Measurements from ENCODE around the gene NUDT16L1. TPM values are rescaled to one million over a fixed set of nuclear protein-coding genes. Genes with fewer than 3 reads are reported as not detected.

NUDT16L1 gene
- total and polyA plus RNA-seq, 4 donors = 30.6 to 61.8 (median 50.3) TPM

DNA sequence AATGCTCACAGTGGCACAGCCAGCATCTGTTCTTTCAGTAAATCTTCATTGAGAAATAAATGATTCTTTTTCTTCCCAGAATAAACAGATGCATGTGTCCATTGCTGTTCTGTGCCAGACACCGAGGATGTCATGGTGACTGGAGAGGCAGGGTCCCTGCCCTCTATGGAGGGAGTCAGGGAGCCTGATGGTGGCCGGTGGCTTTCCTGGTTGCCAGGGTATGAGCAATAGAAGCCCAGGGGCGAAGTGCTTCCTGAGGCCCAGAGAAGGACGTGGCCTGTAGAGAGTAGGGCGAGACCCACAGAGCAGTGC lies 29.9 kb upstream of the NUDT16L1 start:
- 33% methylated on average over 5 of the region's 5 CpGs for WGBS (ENCODE audit: insufficient coverage)

GRCh38 chr16:4663777-4664465 lies 29.4 kb upstream of the NUDT16L1 start:
- Histone ChIP-seq H3K4me3 (ENCODE audit: low read depth, low read length) (no peak overlapping the region), H3K27me3 (ENCODE audit: control insufficient read depth, insufficient read depth, low read length) (no peaks in the 10 kb centered on the region), H3K36me3 (ENCODE audit: control insufficient read depth, insufficient read depth, low read length) (peaks cover 92% of the 10 kb centered on the region), H3K9me3 (ENCODE audit: control insufficient read depth, insufficient read depth, low read length) (no peaks in the 10 kb centered on the region), H3K4me1 (ENCODE audit: control insufficient read depth, insufficient read depth, low read length) (peaks cover 61% of the 10 kb centered on the region), H3K27ac (ENCODE audit: low read depth, low read length) (peak overlapping the region; percentile 57)
- peak; percentile 10 to 78 (median 34) for DNase-seq (ENCODE audit: low read depth in 4 of 6, low spot score in 6 of 6)
- 47% methylated on average over 24 of the region's 25 CpGs for WGBS (ENCODE audit: insufficient coverage)

More for the DNA sequence above, 29.9 kb upstream of the NUDT16L1 start:
- DNase-seq (ENCODE audit: low read depth in 4 of 6, low spot score in 6 of 6) = peak in 4 of 6 donors; percentile 2 to 53 (median 38)
- H3K4me3 ChIP-seq (ENCODE audit: low read depth, low read length) = no peak overlapping the region
- H3K36me3 ChIP-seq (ENCODE audit: control insufficient read depth, insufficient read depth, low read length) = peaks cover 92% of the 10 kb centered on the region
- H3K27ac ChIP-seq (ENCODE audit: low read depth, low read length) = peak overlapping the region; percentile 57
- H3K9me3 ChIP-seq (ENCODE audit: control insufficient read depth, insufficient read depth, low read length) = no peaks in the 10 kb centered on the region
- peaks cover 61% of the 10 kb centered on the region for H3K4me1 ChIP-seq (ENCODE audit: control insufficient read depth, insufficient read depth, low read length)
- H3K27me3 ChIP-seq (ENCODE audit: control insufficient read depth, insufficient read depth, low read length) = no peaks in the 10 kb centered on the region

- Histone ChIP-seq H3K36me3 (ENCODE audit: control insufficient read depth, insufficient read depth, low read length) (peaks cover 88% of the 10 kb centered on the region), H3K27ac (ENCODE audit: low read depth, low read length) (no peak overlapping the region), H3K9me3 (ENCODE audit: control insufficient read depth, insufficient read depth, low read length) (no peaks in the 10 kb centered on the region), H3K4me1 (ENCODE audit: control insufficient read depth, insufficient read depth, low read length) (peaks cover 53% of the 10 kb centered on the region), H3K27me3 (ENCODE audit: control insufficient read depth, insufficient read depth, low read length) (no peaks in the 10 kb centered on the region), H3K4me3 (ENCODE audit: low read depth, low read length) (no peak overlapping the region)
- no peak for DNase-seq (ENCODE audit: low read depth in 4 of 6, low spot score in 6 of 6)
- 82% methylated on average over 23 of the region's 26 CpGs for WGBS (ENCODE audit: insufficient coverage)
Observed at GRCh38 chr16:4664538-4665418, 28.6 kb upstream of the NUDT16L1 start.

GRCh38 chr16:4666537-4667202 lies 26.7 kb upstream of the NUDT16L1 start:
- H3K27ac ChIP-seq (ENCODE audit: low read depth, low read length) = no peak overlapping the region
- WGBS (ENCODE audit: insufficient coverage) = 89% methylated on average over 18 of the region's 20 CpGs
- H3K36me3 ChIP-seq (ENCODE audit: control insufficient read depth, insufficient read depth, low read length) = peaks cover 87% of the 10 kb centered on the region
- no peaks in the 10 kb centered on the region for H3K9me3 ChIP-seq (ENCODE audit: control insufficient read depth, insufficient read depth, low read length)
- no peak for DNase-seq (ENCODE audit: low read depth in 4 of 6, low spot score in 6 of 6)
- no peak overlapping the region for H3K4me3 ChIP-seq (ENCODE audit: low read depth, low read length)
- peaks cover 34% of the 10 kb centered on the region for H3K4me1 ChIP-seq (ENCODE audit: control insufficient read depth, insufficient read depth, low read length)
- no peaks in the 10 kb centered on the region for H3K27me3 ChIP-seq (ENCODE audit: control insufficient read depth, insufficient read depth, low read length)

DNA sequence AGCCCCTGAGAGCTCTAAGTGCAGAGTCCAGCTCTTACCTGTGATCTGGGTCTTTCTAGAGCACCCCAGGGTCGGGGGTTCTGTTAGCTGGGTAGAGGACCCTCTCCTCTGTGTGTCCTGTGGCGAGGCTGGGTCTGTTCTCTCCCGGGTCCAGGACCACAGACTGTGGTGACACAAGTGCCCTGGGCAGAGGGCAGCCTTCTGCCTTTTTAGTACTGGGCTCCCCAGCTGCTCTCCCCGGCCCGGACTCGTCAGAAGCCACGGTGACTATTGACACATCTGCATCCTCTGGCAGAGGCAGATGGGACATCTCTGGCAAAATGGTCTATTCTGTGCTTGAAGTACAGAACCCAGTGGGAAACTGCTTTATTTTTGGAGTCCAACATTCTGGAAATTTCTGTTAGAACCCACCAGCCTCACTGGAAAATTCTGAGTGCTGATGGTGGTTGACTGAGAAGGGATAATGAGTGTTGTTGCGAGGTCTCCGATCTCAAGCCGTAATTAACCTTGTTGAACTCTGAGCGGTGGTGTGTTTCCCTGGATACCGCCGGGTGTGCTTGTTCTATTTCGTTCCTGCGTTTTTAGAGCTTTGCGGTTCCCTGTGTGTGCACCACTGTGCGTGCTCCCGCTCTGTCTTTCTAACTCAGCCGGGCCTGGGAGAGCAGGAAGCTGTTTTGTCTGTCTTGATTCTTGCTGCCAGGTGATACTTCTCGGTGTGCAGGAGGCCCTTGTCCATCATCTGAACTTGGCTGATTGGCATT lies 26.0 kb upstream of the NUDT16L1 start:
- no peak for DNase-seq (ENCODE audit: low read depth in 4 of 6, low spot score in 6 of 6)
- H3K27ac ChIP-seq (ENCODE audit: low read depth, low read length) = no peak overlapping the region
- H3K4me1 ChIP-seq (ENCODE audit: control insufficient read depth, insufficient read depth, low read length) = peaks cover 27% of the 10 kb centered on the region
- no peaks in the 10 kb centered on the region for H3K27me3 ChIP-seq (ENCODE audit: control insufficient read depth, insufficient read depth, low read length)
- H3K9me3 ChIP-seq (ENCODE audit: control insufficient read depth, insufficient read depth, low read length) = no peaks in the 10 kb centered on the region
- H3K36me3 ChIP-seq (ENCODE audit: control insufficient read depth, insufficient read depth, low read length) = peaks cover 89% of the 10 kb centered on the region
- H3K4me3 ChIP-seq (ENCODE audit: low read depth, low read length) = no peak overlapping the region
- 70% methylated on average over 20 of the region's 20 CpGs for WGBS (ENCODE audit: insufficient coverage)

DNA sequence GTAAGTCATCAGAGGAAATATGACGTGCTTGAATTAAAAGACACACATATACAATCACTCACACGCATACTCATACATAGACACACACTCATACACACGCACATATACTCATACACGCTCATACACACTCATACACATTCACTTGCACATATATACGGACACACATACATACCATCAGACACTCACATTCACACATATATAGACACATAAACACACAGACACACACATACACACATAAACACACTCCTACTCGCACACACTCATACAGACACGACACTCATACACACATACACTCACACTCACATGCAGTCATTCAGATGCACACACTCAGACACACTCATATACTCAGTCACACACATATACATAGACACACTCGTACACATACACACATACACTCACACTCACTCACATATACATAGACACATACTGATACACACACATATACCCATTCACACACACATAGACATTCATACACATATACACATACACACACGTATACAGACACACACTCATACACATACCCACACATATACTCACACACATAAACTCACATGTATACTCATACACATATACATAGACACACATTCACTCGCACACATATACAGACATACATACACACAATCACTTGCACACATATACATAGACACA lies 24.9 kb upstream of the NUDT16L1 start:
- no peaks in the 10 kb centered on the region for H3K27me3 ChIP-seq (ENCODE audit: control insufficient read depth, insufficient read depth, low read length)
- H3K36me3 ChIP-seq (ENCODE audit: control insufficient read depth, insufficient read depth, low read length) = peaks cover 92% of the 10 kb centered on the region
- H3K4me1 ChIP-seq (ENCODE audit: control insufficient read depth, insufficient read depth, low read length) = peaks cover 20% of the 10 kb centered on the region
- H3K4me3 ChIP-seq (ENCODE audit: low read depth, low read length) = no peak overlapping the region
- 97% methylated on average over 10 of the region's 10 CpGs for WGBS (ENCODE audit: insufficient coverage)
- H3K27ac ChIP-seq (ENCODE audit: low read depth, low read length) = no peak overlapping the region
- DNase-seq (ENCODE audit: low read depth in 4 of 6, low spot score in 6 of 6) = no peak
- H3K9me3 ChIP-seq (ENCODE audit: control insufficient read depth, insufficient read depth, low read length) = no peaks in the 10 kb centered on the region

DNA sequence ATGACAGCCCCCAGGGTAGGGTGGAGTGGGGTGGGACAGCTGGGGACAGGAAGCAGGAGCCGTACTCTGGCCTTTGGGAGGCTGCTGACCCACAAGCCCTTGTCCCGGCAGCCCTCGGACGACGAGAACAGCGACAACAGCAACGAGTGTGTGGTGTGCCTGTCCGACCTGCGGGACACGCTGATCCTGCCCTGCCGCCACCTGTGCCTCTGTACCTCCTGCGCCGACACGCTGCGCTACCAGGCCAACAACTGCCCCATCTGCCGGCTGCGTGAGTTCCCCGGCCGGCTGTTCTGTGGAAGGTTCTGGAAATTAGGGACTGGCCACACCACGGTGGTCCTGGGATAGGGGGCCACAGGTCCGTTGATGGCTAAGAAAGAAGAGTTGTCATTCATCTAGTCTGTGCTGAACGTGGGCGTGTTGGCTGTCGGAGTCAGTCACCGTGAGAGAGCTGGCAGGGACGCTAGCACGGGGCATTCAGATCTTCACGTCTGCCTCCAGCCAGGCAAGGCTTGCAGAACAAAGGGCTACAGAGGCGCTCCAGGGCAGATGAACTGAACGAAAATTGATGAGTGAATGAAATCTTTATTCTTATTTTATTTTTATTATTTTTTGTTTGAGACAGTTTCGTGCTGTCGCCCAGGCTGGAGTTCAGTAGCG lies 19.8 kb upstream of the NUDT16L1 start:
- Histone ChIP-seq H3K27ac (ENCODE audit: low read depth, low read length) (no peak overlapping the region), H3K36me3 (ENCODE audit: control insufficient read depth, insufficient read depth, low read length) (peaks cover 88% of the 10 kb centered on the region), H3K4me3 (ENCODE audit: low read depth, low read length) (no peak overlapping the region), H3K9me3 (ENCODE audit: control insufficient read depth, insufficient read depth, low read length) (no peaks in the 10 kb centered on the region), H3K27me3 (ENCODE audit: control insufficient read depth, insufficient read depth, low read length) (no peaks in the 10 kb centered on the region), H3K4me1 (ENCODE audit: control insufficient read depth, insufficient read depth, low read length) (peaks cover 14% of the 10 kb centered on the region)
- 80% methylated on average over 28 of the region's 33 CpGs for WGBS (ENCODE audit: insufficient coverage)
- no peak for DNase-seq (ENCODE audit: low read depth in 4 of 6, low spot score in 6 of 6)

DNA sequence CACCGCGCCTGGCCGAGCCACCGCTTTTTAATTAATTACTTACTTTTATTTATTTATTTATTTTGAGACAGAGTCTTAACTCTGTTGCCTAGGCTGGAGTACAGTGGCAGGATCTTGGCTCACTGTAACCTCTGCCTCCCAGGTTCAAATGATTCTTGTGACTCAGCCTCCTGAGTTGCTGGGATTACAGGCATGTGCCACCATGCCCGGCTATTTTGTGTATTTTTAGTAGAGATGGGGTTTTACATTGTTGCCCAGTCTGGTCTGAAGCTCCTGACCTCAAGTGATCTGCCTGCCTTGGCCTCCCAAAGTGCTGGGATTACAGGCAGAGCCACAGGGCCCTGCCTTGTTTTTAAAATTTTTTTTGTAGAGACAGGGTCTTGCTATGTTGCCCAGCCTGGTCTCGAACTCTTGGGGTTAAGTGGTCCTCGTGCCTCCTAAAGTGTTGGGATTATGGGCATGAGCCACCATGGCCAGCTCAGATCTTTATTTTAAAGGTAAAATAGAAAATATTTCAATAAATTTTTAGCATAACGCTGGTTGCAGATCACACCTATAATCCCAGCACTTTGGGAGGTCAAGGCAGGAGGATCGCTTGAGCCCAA lies 18.3 kb upstream of the NUDT16L1 start:
- no peak overlapping the region for H3K27ac ChIP-seq (ENCODE audit: low read depth, low read length)
- peaks cover 93% of the 10 kb centered on the region for H3K36me3 ChIP-seq (ENCODE audit: control insufficient read depth, insufficient read depth, low read length)
- H3K9me3 ChIP-seq (ENCODE audit: control insufficient read depth, insufficient read depth, low read length) = no peaks in the 10 kb centered on the region

More for the DNA sequence above, 18.3 kb upstream of the NUDT16L1 start:
- peaks cover 14% of the 10 kb centered on the region for H3K4me1 ChIP-seq (ENCODE audit: control insufficient read depth, insufficient read depth, low read length)
- H3K4me3 ChIP-seq (ENCODE audit: low read depth, low read length) = no peak overlapping the region
- no peaks in the 10 kb centered on the region for H3K27me3 ChIP-seq (ENCODE audit: control insufficient read depth, insufficient read depth, low read length)
- DNase-seq (ENCODE audit: low read depth in 4 of 6, low spot score in 6 of 6) = no peak
- WGBS (ENCODE audit: insufficient coverage) = 100% methylated on average over 2 of the region's 9 CpGs
